ENCODE results near the gene LAIR2.

The LAIR2 gene

GRCh38 chr19:54532528-54532927 is 29.9 kb downstream of the LAIR2 start:
- peak in 1 of 56 donors; percentile 14 for DNase-seq

DNA sequence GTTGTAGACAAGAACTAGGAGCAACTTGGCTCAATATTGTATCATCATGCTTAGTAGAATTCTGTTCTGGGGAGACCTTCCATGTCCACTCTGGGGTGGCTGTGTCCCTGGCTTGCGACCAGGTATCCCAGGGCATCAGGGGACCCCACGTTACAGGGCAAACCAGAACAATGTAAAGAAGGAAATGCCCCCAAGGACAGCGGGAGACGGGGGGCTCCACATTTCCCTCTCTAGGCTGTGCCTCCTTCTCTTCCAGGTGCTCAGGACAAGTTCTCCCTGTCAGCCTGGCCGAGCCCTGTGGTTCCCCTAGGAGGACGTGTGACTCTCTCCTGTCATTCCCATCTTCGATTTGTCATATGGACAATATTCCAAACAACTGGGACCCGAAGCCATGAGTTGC is 30.8 kb downstream of the LAIR2 start:
- DNase-seq = no peak

- no peak for DNase-seq
These were observed 31.5 kb downstream of the LAIR2 start for GRCh38 chr19:54534156-54534555.

DNA sequence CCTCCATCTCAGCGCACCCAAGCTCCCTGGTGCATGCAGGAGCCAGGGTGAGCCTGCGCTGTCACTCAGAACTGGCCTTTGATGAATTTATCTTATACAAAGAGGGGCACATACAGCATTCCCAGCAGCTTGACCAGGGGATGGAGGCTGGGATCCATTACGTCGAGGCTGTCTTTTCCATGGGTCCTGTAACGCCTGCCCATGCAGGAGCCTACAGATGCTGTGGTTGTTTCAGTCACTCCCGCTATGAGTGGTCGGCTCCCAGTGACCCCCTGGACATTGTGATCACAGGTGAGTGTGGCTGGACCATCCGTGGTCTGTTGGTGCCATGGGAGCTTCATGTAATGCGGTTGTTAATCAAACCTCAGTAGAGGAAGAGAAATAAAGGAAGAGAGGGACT is 33.0 kb downstream of the LAIR2 start:
- DNase-seq = no peak

DNA sequence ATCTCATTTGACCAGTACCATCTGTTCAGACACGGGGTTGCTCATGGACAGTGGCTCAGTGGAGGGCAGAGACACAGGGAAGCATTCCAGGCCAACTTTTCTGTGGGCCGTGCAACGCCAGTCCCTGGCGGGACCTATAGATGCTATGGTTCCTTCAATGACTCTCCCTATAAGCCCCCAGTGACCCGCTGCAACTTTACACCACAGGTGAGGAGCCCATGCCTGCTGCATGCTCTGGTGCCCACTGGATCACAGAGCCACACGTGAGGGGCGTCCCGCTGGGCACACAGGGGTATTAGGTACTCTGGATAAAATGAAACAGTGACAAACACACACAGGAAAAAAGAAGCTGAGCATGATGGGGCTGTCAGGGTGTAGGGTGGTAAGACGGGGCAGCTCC is 34.3 kb downstream of the LAIR2 start:
- DNase-seq = no peak

GRCh38 chr19:54541712-54542111 is 39.1 kb downstream of the LAIR2 start:
- DNase-seq = no peak

DNA sequence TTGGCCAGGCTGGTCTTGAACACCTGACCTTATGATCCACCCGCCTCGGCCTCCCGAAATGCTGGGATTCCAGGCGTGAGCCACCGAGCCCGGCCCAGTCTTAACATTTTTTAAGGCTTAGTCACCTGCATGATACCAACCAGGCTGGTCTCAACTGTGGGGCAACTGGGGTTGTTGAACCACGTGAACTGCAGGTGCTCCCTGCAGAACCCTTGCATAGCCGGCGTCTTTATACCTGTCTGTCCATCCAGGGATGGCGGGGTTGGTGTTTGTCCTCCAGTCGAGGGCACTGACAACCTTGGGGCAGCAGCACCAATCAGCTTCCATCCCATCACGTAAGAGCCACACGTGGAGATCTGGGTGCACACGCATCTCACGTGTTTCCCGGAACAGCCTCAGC is 46.2 kb downstream of the LAIR2 start:
- DNase-seq = no peak

DNA sequence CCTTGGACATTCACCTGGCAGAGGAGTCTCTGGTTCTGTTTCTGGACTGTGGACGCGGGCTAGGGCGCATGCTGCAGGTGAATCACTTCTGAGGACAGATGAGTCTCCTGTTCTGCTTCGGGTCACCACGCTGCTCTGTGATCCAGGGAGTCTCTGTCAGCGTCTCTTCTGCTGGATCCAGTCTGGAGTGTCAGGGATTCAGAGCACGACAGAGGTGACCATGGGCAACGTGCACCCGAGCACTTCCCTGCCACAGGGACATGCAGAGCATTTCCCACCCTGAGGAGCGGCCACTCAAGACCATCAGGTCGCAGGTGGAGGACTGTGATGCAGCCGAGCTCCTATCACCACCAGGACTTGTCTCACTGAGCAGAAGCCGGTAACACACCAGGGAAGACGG is 46.6 kb downstream of the LAIR2 start:
- no peak for DNase-seq

GRCh38 chr19:54551293-54551692 is 48.7 kb downstream of the LAIR2 start:
- DNase-seq = no peak

DNA sequence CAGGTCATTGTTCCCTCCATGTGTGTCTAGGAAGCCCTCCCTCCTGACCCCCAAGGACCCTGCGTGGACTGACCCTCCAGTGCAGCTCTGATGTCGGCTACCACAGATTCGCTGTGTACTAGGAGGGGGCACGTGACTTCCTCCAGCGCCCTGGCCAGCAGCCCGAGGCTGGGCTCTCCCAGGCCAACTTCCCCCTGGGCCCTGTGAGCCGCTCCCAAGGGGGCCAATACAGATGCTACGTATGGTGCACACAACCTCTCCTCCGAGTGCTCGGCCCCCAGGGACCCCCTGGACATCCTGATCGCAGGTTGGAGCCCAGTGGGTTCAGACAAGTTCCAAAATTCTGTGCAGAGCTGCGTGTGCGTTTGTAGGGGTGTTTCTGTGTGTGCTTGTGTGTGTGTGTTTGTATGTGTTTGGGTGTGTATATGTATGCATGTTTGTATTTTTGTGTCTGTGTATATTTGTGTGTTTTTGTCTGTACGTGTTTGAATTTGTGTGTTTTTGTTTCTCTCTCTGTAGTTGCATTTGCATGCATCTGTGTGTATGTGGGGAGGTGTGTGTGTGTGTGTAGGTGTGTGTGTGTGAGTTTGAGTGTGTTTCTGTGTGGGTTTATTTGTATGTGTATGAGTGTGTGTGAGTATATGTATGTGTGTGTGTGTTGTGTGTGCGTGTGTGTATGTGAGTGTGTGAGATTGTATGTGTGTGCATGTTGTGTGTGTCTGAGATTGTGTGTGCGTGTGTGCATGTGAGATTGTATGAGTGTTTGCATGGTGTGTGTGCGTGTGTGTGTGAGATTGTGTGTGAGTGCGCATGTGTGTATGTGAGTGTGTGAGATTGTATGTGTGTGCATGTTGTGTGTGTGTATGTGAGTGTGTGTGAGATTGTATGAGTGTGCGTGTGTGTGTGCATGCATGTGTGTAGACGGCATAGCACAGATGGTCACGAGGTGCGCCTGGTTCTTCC is 49.6 kb downstream of the LAIR2 start:
- peak in 6 of 56 donors; percentile 10 to 41 (median 12) for DNase-seq

- no peak for DNase-seq
These were observed 50.3 kb downstream of the LAIR2 start for GRCh38 chr19:54552913-54553310.

- DNase-seq = no peak
These were observed 51.4 kb downstream of the LAIR2 start for GRCh38 chr19:54554006-54554405.

DNA sequence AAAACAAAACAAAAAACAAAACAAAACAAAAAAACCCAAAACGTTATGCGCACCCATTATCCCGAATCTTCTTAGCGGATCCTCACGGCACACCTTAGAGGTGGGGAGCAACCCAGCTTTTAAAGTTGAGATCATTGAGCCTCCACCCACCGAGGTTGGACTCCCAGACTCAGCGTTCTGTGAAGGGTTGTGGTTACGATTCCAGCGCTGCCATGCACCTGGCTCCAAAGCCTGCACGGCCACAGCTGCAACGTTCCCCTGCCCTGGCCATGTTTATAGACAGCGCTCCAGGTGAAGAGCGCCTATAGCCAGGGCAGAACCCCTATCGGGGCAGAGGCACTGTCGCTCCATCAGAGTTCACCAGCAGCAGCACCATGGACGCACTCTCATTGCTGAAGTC is 52.3 kb downstream of the LAIR2 start:
- no peak for DNase-seq

GRCh38 chr19:54556194-54556593 is 53.6 kb downstream of the LAIR2 start:
- DNase-seq = no peak

- no peak for DNase-seq
These were observed 55.7 kb downstream of the LAIR2 start for GRCh38 chr19:54558339-54558738.
